GM19043 (cell line): ENCODE data around the gene HELZ.
"Not testable (repeated sequence)": the region's sequence is repeated elsewhere in the genome, so short reads cannot be mapped to it uniquely, and the experiment has no call there.

Experiments
- ATAC-seq: cut with Tn5 transposase; IDR thresholded peaks from one replicate; pipeline ENCODE4 v1.9.1; 2021; ENCODE audit warnings: low read depth; ENCODE audit not compliant: unreplicated experiment

Gene HELZ

DNA sequence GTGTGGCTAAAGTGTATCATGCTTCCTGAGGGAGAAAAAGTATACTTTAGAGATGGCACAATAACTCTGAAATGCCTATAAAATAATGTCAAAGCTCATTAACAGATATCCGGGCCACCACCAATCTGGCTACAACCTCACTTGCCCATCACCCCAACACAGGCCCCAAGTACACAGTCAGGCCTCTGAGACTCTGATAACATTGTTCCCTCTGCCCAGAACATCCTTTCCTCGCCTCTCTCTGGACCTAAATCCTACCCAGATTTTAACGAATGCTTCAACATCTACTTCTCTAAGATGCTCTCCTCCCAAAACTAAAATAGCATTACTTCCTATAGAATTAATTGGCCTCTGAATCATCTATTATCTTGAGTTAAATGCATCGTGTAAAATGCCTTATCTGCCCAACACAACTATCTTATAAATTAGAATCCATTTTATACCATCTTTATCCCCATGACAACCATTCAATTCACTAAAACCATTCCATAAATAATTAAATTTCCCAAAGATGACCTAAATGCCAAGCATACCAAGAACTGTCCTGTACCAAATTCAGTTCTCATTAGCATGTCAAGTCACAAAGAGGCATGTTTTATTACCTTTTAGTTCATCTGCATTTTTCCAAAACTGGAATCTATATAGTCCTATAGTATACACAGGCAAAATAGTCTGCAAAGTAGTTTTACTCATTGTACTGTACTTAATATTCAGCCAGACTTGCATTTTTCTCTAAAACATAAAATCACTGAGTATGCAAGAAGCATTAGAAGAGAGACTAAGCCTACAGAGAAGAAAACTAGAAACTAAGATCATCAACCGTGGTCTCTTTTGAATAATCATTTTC lies 15.7 kb downstream of the HELZ start:
- ATAC-seq = no peak

DNA sequence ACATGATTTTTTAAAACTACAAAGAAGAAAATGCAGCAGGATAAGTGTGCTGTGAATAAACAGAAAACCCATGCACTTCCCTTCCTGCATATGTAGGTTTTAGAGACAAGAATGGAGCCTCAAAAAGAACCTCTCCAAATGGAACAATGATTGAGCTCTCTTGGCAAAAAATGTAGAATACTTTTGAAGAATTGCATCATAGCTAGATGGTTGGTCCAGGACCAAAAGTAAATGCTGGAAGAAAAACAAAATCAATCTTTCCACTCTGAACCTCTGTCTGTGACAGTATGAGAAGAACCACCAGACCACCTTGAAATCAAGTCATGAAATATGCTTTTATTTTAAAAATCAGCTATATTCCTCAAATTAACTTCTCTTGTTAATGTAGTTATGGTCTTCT lies 17.5 kb downstream of the HELZ start:
- ATAC-seq = no peak

DNA sequence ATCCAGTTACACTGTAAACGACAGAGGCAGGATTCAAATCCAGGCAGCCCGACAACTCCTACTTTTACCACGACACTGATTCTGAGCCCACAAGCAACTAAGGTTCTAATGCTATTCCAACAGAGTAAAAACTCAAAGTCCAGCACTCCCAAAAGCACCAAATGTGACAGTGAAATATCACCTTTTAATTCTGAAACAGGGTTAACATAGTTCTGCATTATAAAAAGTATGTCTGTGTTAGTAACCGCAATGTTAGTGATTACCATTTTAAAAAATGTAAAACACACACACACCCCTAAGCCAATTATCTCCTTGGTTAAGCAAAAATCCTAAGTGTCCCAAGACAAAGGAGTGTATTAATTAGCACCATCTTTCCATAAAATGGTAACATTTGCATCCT lies 19.7 kb downstream of the HELZ start:
- ATAC-seq = no peak

DNA sequence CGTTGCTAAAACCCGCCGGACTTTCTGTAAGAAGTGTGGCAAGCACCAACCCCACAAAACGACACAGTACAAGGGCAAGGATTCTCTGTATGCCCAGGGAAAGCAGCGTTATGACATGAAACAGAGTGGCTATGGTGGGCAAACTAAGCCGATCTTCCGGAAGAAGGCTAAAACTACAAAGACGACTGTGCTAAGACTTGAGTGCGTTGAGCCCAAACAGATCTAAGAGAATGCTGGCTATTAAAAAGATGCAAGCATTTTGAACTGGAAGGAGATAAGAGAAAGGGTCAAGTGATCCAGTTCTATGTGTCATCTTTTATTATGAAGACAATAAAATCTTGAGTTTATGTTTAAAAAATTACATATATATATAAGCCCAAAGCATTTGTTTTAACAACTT lies 20.3 kb downstream of the HELZ start:
- ATAC-seq = no peak

DNA sequence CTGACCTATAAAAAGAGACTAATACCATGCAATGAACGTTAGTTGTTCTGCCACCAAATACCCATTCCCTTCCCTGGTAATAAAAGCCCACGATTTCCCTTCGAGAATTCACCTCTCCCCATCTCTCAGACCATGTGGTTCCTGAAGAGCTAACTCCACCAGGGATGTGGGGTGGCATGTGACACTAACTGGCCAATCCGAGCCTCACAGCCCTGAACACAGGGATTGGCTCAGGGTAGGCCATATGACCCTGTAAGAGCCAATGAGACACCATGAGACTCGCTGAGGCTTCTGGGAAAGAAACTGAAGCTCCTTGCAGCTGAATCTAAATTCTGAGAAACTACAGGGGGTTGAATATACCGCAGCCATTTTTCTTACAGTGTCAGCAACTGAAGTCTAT lies 21.1 kb downstream of the HELZ start:
- ATAC-seq = no peak

DNA sequence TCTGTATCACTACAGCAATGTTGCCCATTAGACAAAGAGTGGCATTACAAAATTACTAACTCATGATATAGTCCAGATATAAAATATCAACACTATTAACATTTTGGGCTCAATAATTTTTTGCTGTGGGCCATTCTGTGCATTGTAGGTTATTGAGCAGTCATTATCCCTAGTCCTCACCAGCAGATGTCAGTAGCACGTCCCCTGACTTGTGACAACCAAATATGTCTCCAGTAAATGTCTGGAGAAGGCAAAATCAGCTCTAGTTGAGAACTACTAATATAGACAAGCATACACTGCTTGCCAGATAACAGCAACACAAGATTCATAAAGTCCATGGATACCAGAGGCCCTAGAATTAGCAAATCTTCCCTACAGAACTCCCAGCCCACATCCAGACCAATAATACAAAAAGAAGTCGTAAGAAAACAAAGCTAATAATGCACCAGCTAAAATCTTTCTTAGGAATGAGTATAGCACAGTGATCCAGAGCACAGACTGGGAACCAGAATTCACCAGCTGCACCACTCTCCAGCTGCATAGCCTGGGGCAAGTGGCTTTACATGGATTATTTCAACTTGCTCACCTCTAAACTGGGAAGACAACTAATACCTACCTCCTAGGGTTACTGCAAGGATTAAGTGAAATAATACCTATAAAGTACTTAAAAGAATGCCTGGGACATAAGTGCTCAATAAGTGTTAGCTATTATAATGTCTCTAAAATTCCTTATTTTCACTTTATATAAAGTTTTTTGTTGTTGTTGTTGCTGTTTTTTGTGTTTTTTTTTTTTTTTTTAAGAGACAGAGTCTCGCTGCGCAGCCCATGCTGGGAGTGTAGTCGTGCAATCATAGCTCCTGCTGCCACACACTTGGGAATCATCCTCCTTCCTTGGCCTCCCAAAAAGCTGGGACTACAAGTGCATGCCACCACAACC lies 23.7 kb downstream of the HELZ start:
- no peak for ATAC-seq

DNA sequence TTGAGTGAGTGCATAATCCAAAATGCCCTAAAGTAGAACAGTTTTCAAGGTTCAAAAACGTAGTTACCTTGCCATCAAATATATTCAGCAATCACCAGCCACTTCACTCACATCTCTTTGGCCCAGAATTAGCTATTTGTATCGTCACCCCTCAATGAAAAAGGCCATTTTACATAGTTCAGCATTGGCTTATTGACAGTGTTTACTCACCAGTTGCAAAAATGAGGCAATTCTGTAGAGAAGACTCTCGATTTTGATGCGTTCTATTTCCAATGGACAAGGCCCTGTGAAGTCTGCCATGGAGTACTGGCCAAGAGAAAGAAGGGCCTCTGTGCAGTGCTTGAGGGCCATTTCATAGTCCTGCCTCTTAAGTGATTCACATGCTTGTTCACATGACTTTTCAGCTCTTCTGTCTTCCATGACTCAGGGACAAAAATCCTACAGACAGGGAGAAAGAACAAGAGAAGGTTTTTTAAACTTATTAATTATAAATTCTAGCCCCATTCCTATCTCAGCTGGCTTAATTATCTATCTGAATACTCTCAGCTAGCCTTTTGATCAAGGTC lies 26.5 kb downstream of the HELZ start:
- ATAC-seq = no peak

DNA sequence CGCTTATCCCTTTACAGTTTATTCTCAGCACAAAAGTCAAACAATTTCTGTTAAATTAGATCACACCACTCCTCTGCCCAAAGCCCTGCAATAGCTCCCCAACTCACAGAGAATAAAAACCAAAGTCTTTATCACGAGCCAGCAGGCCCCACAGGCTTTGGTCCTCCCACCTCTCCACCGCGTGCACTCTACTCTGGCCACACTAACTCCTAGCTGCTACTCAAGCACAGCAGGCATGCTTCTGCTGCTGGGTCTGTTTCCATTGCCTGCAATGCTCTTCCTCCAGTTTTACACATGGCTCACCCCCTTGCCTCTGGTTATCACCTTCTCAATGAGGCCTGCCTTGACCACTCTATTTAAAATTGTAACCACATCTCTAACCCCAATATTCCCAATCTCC lies 27.6 kb downstream of the HELZ start:
- ATAC-seq = no peak

DNA sequence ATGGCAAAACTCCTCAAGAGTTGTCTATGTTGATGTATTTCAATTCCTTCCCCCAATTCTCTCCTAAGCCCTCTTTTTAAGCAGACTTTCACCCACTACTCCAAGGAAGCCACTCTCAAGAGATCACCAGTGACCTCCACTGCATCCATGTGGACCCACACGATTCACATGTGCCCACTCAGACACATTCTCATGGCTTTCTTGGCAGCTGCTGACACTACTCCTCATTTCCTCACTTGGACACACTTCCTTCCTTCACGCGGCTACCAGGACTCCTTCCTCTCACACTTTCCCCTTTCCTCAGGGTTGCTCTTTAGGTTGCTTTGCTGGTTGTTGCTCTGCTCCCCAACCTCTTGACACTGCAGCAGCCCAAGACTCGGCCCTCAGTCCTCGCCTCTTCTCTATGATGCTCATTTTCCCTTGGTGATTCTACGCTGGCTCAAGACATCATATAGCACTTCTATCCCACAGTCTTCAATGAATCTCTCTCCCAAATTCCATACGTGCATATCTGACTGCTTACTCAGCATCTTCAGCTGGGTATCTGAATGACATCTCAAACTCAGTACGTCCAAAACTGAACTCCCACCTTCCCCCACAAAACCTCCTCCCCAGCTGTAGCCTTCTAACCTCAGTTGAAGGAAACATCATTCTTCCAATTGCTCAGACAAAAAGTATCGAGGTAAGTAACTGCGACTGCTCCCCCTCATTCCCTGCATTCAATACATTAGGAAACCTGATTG lies 28.2 kb downstream of the HELZ start:
- ATAC-seq = no peak

DNA sequence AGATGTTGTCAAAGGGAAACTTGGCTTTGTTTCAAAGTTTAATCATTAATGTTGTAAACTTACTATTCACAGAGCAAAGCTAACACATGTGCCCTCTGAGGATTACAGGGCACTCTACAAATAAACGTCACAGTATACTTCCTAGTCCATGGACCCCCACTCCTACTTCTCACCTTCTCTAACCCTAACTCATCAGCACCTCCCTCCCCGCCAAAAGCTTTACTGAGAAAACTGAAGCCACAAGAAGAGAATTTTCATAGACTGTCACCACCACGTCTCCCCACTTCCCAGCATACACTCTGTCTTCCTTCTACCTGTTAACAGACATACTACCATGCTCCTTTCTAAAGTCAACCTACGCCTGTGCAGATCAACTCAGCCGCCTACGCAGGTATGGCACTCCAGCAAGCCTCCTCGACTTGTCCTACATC lies 29.0 kb downstream of the HELZ start:
- no peak for ATAC-seq

DNA sequence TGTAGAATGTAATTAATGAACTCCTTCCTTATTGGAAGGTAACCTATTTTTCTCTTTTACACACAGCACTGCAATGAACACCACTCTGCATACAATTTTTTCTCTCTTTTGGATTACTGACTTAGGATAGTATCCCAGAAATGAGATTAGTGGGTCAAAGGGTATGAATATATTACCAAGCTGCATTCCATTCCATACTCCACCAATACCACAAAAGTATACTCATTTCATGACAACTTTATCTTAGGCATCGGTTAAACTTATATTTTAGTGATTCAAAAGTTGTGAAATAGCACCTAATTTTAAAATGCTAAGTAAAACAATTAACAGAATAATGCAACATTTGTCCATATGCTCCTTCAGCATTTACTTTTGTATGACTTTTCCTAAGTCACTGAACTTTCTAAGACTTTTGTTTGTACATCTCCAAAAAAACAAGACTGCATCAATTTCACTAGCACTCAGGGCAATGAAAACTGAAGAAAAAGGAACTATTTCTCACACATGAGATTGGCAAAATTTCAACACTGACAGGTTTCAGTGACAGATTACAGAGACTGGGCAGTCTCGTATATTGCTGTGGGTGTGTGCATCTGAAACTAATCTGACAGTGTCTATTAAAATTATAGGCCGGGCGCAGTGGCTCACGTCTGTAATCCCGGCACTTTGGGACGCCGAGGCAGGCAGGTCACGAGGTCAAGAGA lies 32.1 kb downstream of the HELZ start:
- no peak for ATAC-seq

DNA sequence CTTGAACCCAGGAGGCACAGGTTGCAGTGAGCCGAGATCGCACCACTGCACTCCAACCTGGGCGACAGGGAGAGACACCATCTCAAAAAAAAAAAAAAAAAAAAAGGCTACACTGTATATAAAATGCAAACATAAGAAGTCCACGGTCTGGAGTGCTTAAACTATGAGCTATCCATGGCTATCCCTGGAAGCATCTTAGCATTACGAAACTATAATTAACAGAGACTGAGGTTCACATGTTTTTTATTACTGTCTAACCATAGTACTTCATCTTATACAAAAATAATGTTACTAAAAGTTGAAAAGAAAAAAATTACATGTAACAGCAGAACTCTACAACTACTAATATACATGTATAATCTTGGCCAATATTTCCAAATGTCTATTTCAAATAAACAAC lies 32.8 kb downstream of the HELZ start:
- ATAC-seq = no peak

DNA sequence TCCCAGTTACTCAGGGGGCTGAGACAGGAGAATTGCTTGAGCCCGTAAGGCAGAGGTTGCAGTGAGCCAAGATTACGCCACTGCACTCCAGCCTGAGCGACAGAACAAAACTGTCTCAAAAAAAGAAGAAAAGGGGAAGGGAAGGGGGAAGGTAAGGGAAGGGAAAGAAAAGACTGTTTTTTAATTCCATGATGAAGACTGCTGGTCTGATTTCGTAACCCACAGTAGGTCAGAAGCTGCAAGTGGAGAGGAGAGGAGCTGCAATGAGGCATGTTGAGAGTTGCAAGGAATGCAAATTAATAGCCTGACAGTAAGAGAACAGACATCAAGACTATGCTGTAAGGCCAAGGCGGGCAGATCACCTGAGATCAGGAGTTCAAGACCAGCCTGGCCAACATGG lies 33.3 kb downstream of the HELZ start:
- no peak for ATAC-seq

DNA sequence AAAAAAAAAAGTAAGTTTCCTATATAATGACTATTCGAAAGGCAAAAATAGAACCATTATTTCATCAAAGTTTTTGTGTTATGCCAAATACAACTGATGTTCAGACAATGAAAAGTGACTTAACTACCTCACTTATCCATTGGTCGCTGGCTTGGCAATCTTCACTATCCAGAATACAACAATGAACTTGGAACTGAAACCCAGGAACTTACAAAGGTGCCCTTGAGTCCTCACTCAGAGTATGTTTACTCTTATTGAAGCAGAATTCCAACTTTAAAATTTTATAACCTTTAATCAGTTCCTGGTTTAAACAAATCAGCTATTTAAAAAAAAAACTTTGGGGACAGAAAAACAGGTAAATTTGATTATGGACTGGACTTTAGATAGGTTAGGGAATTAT lies 34.1 kb downstream of the HELZ start:
- no peak for ATAC-seq

DNA sequence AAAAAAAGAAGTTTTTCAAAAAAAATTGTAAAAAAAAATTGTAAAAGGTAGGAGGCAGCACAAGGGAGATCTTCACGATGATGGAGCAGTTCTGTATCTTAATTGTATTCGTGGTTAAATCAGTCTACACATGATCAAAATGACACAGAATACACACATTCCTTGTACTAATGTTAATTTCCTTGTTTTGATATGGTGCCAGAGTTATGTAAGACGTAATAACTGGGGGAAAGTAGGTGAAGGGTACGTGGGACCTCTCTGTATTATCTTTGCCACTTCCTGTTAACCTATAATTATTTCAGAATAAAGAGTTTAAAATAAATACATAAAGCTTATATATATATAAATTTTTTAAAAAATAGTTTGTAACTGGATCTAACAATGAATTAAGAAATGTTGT lies 36.8 kb downstream of the HELZ start:
- ATAC-seq = no peak

DNA sequence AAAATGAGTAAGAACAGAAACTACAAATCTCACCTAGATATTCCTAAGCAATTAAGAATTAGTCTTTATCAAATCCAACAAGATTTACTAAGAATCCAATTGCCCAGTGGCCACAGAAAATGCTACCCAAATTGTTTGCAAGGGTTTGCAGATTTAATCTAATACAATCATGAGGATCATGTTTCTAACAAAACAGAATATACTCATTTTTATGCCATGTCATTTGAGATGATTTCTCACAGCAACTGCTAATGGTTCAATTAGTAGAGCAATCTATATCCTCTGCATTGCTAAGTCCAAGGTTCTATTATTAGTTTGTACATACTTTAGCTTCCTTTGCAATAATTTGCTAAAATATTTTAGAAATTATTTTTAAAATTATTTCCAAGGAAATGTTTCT lies 41.2 kb downstream of the HELZ start:
- no peak for ATAC-seq

DNA sequence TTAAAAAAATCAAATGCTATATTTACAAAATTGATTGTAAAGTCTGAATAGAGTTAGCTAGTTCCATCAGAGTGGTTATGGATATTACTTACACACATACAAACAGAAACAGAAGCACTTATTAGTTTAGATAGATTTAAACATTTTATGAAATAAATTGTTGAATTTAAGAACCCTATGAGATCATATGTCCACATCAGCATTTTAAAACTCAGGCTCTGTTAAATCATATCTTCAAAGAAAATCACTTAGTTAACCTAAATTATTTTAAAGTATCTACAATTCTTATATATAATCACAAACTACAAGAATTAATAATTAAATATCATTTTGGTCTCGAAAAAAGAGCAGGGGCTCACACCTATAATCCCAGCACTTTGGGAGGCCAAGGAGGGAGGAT lies 42.5 kb downstream of the HELZ start:
- no peak for ATAC-seq

DNA sequence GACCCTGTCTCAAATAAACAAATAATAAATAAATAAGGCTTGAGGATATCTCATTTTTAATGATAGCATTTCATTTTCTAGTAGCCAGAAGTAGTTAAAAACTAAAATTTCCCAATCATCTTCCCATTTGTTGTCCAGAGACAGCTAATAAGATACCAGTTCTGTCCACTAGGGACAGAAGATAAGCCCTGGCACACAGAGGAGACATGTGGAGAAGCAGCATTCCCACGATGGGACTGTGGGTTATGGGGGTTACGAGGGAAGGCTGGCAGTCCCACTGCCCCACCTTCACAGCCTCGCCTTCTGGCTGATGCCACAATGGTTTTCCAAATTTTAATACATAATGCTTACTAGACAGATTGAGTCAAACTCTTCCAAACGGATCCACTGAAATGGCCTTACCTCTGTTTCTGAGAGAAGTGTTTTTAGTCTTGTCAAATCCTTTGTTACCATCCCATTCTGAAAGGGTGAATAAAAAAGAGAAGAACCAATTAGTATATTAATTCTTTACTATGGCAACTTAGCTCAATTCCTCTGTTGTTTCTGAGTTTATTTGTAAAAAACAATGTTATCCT lies 44.2 kb downstream of the HELZ start:
- no peak for ATAC-seq

DNA sequence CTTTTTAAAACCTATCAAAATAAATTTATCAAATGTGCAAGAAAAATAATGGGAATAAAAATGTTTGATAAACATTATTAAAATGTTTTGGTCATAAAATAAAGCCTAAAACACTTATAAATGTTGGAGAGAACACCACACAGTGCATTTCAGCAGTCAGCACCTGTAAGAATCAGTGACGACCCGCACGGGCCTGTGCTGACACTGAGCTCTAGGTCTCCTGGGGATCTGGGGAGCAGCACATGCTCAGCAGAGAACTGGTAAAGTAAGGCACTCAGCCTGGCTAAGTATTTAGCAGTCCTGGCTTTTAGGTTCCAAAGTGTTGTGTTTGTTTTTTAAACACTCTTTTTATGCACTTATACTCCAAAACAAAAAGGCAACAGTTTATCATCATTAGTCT lies 46.9 kb downstream of the HELZ start:
- ATAC-seq = no peak

DNA sequence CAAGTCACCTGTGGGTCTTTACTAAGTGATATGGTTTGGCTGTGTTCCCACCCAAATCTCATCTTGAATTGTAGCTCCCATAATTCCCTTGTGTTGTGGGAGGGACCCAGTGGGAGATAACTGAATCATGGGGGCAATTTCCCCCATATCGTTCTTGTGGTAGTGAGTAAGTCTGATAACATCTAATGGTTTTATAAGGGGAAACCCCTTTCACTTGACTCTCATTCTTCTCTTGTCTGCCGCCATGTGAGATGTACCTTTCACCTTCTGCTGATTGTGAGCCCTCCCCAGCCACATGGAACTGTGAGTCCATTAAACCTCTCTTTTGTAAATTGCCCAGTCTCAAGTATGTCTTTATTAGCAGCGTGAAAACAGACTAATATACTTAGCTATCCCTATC lies 48.0 kb downstream of the HELZ start:
- not testable (repeated sequence) for ATAC-seq
